MM.1S (cell line): ENCODE data around the gene PRR14.

Experiments
- DNase-seq: peaks from one replicate; pipeline ENCODE4 v3.0.0-alpha.2; 2015
- H2AFZ ChIP-seq: fragments of 300-600 bp; sonication (generic); 2 replicates; pipeline ENCODE4 v1.6.0; 2016; ENCODE audit warnings: antibody characterized with exemption, low read length
- H3F3A ChIP-seq: fragments of 300-600 bp; sonication (generic); 2 replicates; pipeline ENCODE4 v1.6.1; 2016; ENCODE audit warnings: mild to moderate bottlenecking, antibody characterized with exemption, low read length, moderate library complexity, mixed read lengths; ENCODE audit not compliant: insufficient read depth
- H3K27ac ChIP-seq: fragments of 300-600 bp; sonication (generic); 2 replicates; pipeline ENCODE4 v1.5.1; 2016; ENCODE audit warnings: mild to moderate bottlenecking, low read length
- H3K27me3 ChIP-seq: fragments of 300-600 bp; sonication (generic); replicated peaks from 2 replicates; pipeline ENCODE4 v1.6.0; 2016; ENCODE audit warnings: low read length; ENCODE audit not compliant: insufficient read depth
- H3K36me3 ChIP-seq: fragments of 300-600 bp; sonication (generic); replicated peaks from 2 replicates; pipeline ENCODE4 v1.6.1; 2016; ENCODE audit warnings: mild to moderate bottlenecking, low read length, mixed read lengths; ENCODE audit not compliant: insufficient read depth
- H3K4me1 ChIP-seq: fragments of 300-600 bp; sonication (generic); 2 replicates; pipeline ENCODE4 v1.6.1; 2016; ENCODE audit warnings: low read length, mixed read lengths
- H3K4me2 ChIP-seq: fragments of 300-600 bp; sonication (generic); 2 replicates; pipeline ENCODE4 v1.6.0; 2016; ENCODE audit warnings: low read depth, low read length
- H3K4me3 ChIP-seq: fragments of 300-600 bp; sonication (generic); 2 replicates; pipeline ENCODE4 v1.5.1; 2016; ENCODE audit warnings: low read length, mixed read lengths
- H3K79me2 ChIP-seq: fragments of 300-600 bp; sonication (generic); 2 replicates; pipeline ENCODE4 v1.6.1; 2016; ENCODE audit warnings: mixed run types, low read length, mixed read lengths
- H3K9ac ChIP-seq: fragments of 300-600 bp; sonication (generic); 2 replicates; pipeline ENCODE4 v1.6.1; 2016; ENCODE audit warnings: low read length, mixed read lengths
- H3K9me2 ChIP-seq: fragments of 300-600 bp; sonication (generic); replicated peaks from 2 replicates; pipeline ENCODE4 v1.6.1; 2016; ENCODE audit warnings: mild to moderate bottlenecking, low read length, mixed read lengths; ENCODE audit not compliant: insufficient read depth
- H3K9me3 ChIP-seq: fragments of 300-600 bp; sonication (generic); replicated peaks from 2 replicates; pipeline ENCODE4 v1.6.1; 2016; ENCODE audit warnings: mild to moderate bottlenecking, low read length, mixed read lengths; ENCODE audit not compliant: insufficient read depth
- H4K20me1 ChIP-seq: fragments of 300-600 bp; sonication (generic); 2 replicates; pipeline ENCODE4 v1.6.1; 2016; ENCODE audit warnings: mild to moderate bottlenecking, low read length, moderate library complexity, mixed read lengths; ENCODE audit not compliant: insufficient read depth
- CTCF ChIP-seq: fragments of 300-600 bp; sonication (generic); IDR thresholded peaks from 2 replicates; pipeline ENCODE4 v1.5.1; 2016; ENCODE audit warnings: antibody characterized with exemption, low read length, mixed read lengths
- EZH2 ChIP-seq: fragments of 300-600 bp; sonication (generic); optimal IDR thresholded peaks from 2 replicates; pipeline ENCODE3; 2017; ENCODE audit warnings: low read depth, mild to moderate bottlenecking, antibody characterized with exemption, low read length, mixed read lengths
- EZH2phosphoT487 ChIP-seq: fragments of 300-600 bp; sonication (generic); IDR thresholded peaks from 2 replicates; pipeline ENCODE4 v1.6.1; 2018; ENCODE audit warnings: antibody characterized with exemption, low read length

The PRR14 gene

GRCh38 chr16:30650369-30651123, at the start of gene PRR14:
PRR14 (plus strand) TSS chr16:30650960; CDS start chr16:30651646, 686 bp downstream.
- no peaks in the 10 kb centered on the region for H3K27me3 ChIP-seq
- peaks cover 20% of the 10 kb centered on the region for H3K79me2 ChIP-seq
- TF ChIP-seq CTCF (no peak), EZH2 (no peak), EZH2phosphoT487 (no peak)
- peak within 1 kb of the TSS; percentile 68 for H3K4me3 ChIP-seq
- 0 out of 2 replicates have a peak, but pooled peaks cover 11% of the 10 kb centered on the region for H3F3A ChIP-seq
- no peaks in the 10 kb centered on the region for H3K9me2 ChIP-seq
- peak within 1 kb of the TSS; percentile 75 for H3K4me2 ChIP-seq
- peaks cover 7% of the 10 kb centered on the region for H3K4me1 ChIP-seq
- no peaks in the 10 kb centered on the region for H3K36me3 ChIP-seq
- no peaks in the 10 kb centered on the region for H4K20me1 ChIP-seq
- H3K9me3 ChIP-seq = no peaks in the 10 kb centered on the region
- peak within 1 kb of the TSS; percentile 97 for H2AFZ ChIP-seq
- H3K9ac ChIP-seq = peak within 1 kb of the TSS; percentile 84
- DNase-seq = peak; percentile 99
- peak within 1 kb of the TSS; percentile 74 for H3K27ac ChIP-seq

- no peak for DNase-seq
- no peaks in the 10 kb centered on the region for H3K27me3 ChIP-seq
- no peaks in the 10 kb centered on the region for H3K36me3 ChIP-seq
- no peak overlapping the region for H3K27ac ChIP-seq
- no peak overlapping the region for H3K4me3 ChIP-seq
- H3F3A ChIP-seq = no peaks in the 10 kb centered on the region
- no peak overlapping the region for H3K9ac ChIP-seq
- no peaks in the 10 kb centered on the region for H4K20me1 ChIP-seq
- H3K9me3 ChIP-seq = no peaks in the 10 kb centered on the region
- no peak overlapping the region for H3K4me2 ChIP-seq
- no peaks in the 10 kb centered on the region for H3K9me2 ChIP-seq
- H2AFZ ChIP-seq = no peak overlapping the region
- no peaks in the 10 kb centered on the region for H3K79me2 ChIP-seq
- TF ChIP-seq EZH2phosphoT487 (no peak), CTCF (no peak), EZH2 (no peak)
- no peaks in the 10 kb centered on the region for H3K4me1 ChIP-seq
Measured at GRCh38 chr16:30601966-30602365, 48.8 kb upstream of the PRR14 start.

GRCh38 chr16:30602616-30603277, 48.0 kb upstream of the PRR14 start:
- Histone ChIP-seq H3K79me2 (no peaks in the 10 kb centered on the region), H3F3A (no peaks in the 10 kb centered on the region), H3K36me3 (no peaks in the 10 kb centered on the region), H3K4me3 (no peak overlapping the region), H4K20me1 (no peaks in the 10 kb centered on the region), H3K9ac (no peak overlapping the region), H3K9me2 (no peaks in the 10 kb centered on the region), H3K27ac (no peak overlapping the region), H3K4me2 (no peak overlapping the region), H3K27me3 (no peaks in the 10 kb centered on the region), H3K9me3 (no peaks in the 10 kb centered on the region), H2AFZ (no peak overlapping the region), H3K4me1 (no peaks in the 10 kb centered on the region)
- no peak for DNase-seq
- TF ChIP-seq EZH2phosphoT487 (no peak), EZH2 (no peak), CTCF (no peak)
